Iris pigment epithelial cell (primary cell): ENCODE results near the gene CD163L1.

Experiments used
- DNase-seq: peaks from one replicate; pipeline ENCODE4 v3.0.0-alpha.2; 2011; ENCODE audit warnings: low read depth

Gene CD163L1

GRCh38 chr12:7324176-7324575 is 119.8 kb downstream of the CD163L1 start:
- no peak for DNase-seq

- DNase-seq = no peak
Measured at GRCh38 chr12:7322599-7322998, 121.4 kb downstream of the CD163L1 start.

GRCh38 chr12:7321624-7322023 is 122.3 kb downstream of the CD163L1 start:
- DNase-seq = no peak

- DNase-seq = no peak
Measured at GRCh38 chr12:7319930-7320329, 124.0 kb downstream of the CD163L1 start.

GRCh38 chr12:7310070-7310469 is 133.9 kb downstream of the CD163L1 start:
- DNase-seq = no peak
